K562 (cell line): Measurements from ENCODE around the gene DMBT1.

Source experiments
- CXXC5 ChIP-seq: fragments of 250-450 bp; sonication (Bioruptor Pico); IDR thresholded peaks from 2 replicates; pipeline ENCODE4 v1.8.0; 2022; ENCODE audit warnings: inconsistent platforms, mild to moderate bottlenecking, moderate library complexity
- E2F5 ChIP-seq: sonication (generic); formaldehyde crosslinking; IDR thresholded peaks from 2 replicates; pipeline ENCODE4 v1.8.0; 2022; ENCODE audit warnings: mild to moderate bottlenecking, missing genetic modification reagents
- MTA2 ChIP-seq: fragments of 450-650 bp; IDR thresholded peaks from 2 replicates; pipeline ENCODE4 v1.6.1; 2016; ENCODE audit warnings: low read depth
- NFE2L1 ChIP-seq: fragments of 450-650 bp; IDR thresholded peaks from 2 replicates; pipeline ENCODE4 v1.6.1; 2016; ENCODE audit warnings: missing genetic modification characterization, low read depth, mild to moderate bottlenecking, missing compliant biosample characterization, moderate library complexity, borderline replicate concordance
- POLR3G ChIP-seq: IDR thresholded peaks from 2 replicates; pipeline ENCODE4 v1.6.1; 2011; ENCODE audit not compliant: insufficient read length, insufficient replicate concordance; ENCODE audit errors: extremely low read depth
- RBM22 ChIP-seq: fragments of 200-400 bp; formaldehyde crosslinking; IDR thresholded peaks from 2 replicates; pipeline ENCODE4 v1.6.1; 2018; ENCODE audit warnings: low read length, low read depth; ENCODE audit not compliant: poor library complexity, severe bottlenecking
- SMC3 ChIP-seq: conservative IDR thresholded peaks from 2 replicates; pipeline ENCODE4 v1.6.1; 2011; ENCODE audit warnings: low read depth, low read length, improper control_type of control experiment; ENCODE audit not compliant: insufficient read depth
- SREBF2 ChIP-seq: sonication (generic); formaldehyde crosslinking; IDR thresholded peaks from 2 replicates; pipeline ENCODE4 v1.4.0; 2020; ENCODE audit warnings: mild to moderate bottlenecking, missing genetic modification reagents
- TEAD2 ChIP-seq: fragments of 450-650 bp; IDR thresholded peaks from 2 replicates; pipeline ENCODE4 v1.6.1; 2016; ENCODE audit warnings: missing genetic modification characterization, control low read depth, missing compliant biosample characterization
- U2AF2 ChIP-seq: fragments of 200-400 bp; formaldehyde crosslinking; optimal IDR thresholded peaks from 2 replicates; pipeline ENCODE3; 2017; ENCODE audit warnings: low read depth, mild to moderate bottlenecking, low read length
- ZNF24 ChIP-seq: fragments of 450-650 bp; IDR thresholded peaks from 2 replicates; pipeline ENCODE4 v1.6.1; 2016
- ZNF431 ChIP-seq: sonication (generic); formaldehyde crosslinking; IDR thresholded peaks from 2 replicates; pipeline ENCODE4 v1.8.0; 2022; ENCODE audit warnings: mild to moderate bottlenecking, missing genetic modification reagents
- TF ChIP-seq, protein P1 (sequence below): fragments of 250-450 bp; sonication (Bioruptor Pico); IDR thresholded peaks from 2 replicates; pipeline ENCODE4 v1.8.0; 2021; ENCODE audit warnings: moderate library complexity, mild to moderate bottlenecking, inconsistent platforms
- TF ChIP-seq, protein P2 (sequence below): sonication (generic); formaldehyde crosslinking; IDR thresholded peaks from 2 replicates; pipeline ENCODE4 v1.8.1; 2023; ENCODE audit warnings: mild to moderate bottlenecking, missing genetic modification reagents

- TF ChIP-seq, protein P1, sequence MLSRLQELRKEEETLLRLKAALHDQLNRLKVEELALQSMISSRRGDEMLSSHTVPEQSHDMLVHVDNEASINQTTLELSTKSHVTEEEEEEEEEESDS (CRISPR knock-in tag) = no peak
- TF ChIP-seq TEAD2 (tag) (no peak), MTA2 (no peak), SMC3 (no peak), CXXC5 (CRISPR knock-in tag) (no peak), RBM22 (no peak), SREBF2 (CRISPR knock-in tag) (no peak), POLR3G (no peak), NFE2L1 (no peak), ZNF431 (no peak), E2F5 (CRISPR knock-in tag) (no peak), ZNF24 (no peak), U2AF2 (no peak)
- TF ChIP-seq, protein P2, sequence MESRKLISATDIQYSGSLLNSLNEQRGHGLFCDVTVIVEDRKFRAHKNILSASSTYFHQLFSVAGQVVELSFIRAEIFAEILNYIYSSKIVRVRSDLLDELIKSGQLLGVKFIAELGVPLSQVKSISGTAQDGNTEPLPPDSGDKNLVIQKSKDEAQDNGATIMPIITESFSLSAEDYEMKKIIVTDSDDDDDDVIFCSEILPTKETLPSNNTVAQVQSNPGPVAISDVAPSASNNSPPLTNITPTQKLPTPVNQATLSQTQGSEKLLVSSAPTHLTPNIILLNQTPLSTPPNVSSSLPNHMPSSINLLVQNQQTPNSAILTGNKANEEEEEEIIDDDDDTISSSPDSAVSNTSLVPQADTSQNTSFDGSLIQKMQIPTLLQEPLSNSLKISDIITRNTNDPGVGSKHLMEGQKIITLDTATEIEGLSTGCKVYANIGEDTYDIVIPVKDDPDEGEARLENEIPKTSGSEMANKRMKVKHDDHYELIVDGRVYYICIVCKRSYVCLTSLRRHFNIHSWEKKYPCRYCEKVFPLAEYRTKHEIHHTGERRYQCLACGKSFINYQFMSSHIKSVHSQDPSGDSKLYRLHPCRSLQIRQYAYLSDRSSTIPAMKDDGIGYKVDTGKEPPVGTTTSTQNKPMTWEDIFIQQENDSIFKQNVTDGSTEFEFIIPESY (CRISPR knock-in tag) = no peak
These were observed 105.4 kb downstream of the DMBT1 start for GRCh38 chr10:122665946-122666345.
